Vagina (tissue), 2 donors: Measurements from ENCODE around the gene EHMT1.

Experiments
- POLR2A ChIP-seq, 2 donors: fragments of 450-650 bp; IDR thresholded peaks; one replicate each; pipeline ENCODE4 v1.6.1; 2017; ENCODE audit warnings: antibody characterized with exemption in 2 of 2, mild to moderate bottlenecking in 2 of 2, moderate library complexity in 2 of 2
- POLR2AphosphoS5 ChIP-seq, 2 donors: sonication (generic); formaldehyde crosslinking; IDR thresholded peaks; one replicate each; pipeline ENCODE4 v1.9.0; 2017; ENCODE audit warnings: antibody characterized with exemption in 2 of 2, mild to moderate bottlenecking in 2 of 2, low read depth in 1 of 2; ENCODE audit not compliant: insufficient read depth in 1 of 2
- TF ChIP-seq, protein P1 (sequence below), 3 experiments: fragments of 450-650 bp in 2 of 3; fragments of 200-600 bp in 1 of 3; sonication (generic) in 1 of 3; IDR thresholded peaks; one replicate each; pipeline ENCODE4 v1.5.1; 2017 to 2019; ENCODE audit warnings: antibody characterized with exemption in 3 of 3, mild to moderate bottlenecking in 2 of 3, moderate library complexity in 2 of 3

GRCh38 chr9:137620048-137620405 is 1.2 kb downstream of the EHMT1 start:
- TF ChIP-seq, protein P1, sequence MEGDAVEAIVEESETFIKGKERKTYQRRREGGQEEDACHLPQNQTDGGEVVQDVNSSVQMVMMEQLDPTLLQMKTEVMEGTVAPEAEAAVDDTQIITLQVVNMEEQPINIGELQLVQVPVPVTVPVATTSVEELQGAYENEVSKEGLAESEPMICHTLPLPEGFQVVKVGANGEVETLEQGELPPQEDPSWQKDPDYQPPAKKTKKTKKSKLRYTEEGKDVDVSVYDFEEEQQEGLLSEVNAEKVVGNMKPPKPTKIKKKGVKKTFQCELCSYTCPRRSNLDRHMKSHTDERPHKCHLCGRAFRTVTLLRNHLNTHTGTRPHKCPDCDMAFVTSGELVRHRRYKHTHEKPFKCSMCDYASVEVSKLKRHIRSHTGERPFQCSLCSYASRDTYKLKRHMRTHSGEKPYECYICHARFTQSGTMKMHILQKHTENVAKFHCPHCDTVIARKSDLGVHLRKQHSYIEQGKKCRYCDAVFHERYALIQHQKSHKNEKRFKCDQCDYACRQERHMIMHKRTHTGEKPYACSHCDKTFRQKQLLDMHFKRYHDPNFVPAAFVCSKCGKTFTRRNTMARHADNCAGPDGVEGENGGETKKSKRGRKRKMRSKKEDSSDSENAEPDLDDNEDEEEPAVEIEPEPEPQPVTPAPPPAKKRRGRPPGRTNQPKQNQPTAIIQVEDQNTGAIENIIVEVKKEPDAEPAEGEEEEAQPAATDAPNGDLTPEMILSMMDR (IDR thresholded peaks at IDR 0.05), result no peak
- TF ChIP-seq POLR2A (IDR thresholded peaks at IDR 0.05) (no peak), POLR2AphosphoS5 (IDR thresholded peaks at IDR 0.05; ENCODE audit: insufficient read depth in 1 of 2, low read depth in 1 of 2) (no peak)
